Retina (tissue), 1 donor: ENCODE data around the gene TMEFF1.
"Not testable (repeated sequence)": the region's sequence is repeated elsewhere in the genome, so short reads cannot be mapped to it uniquely, and the experiment has no call there.

Experiments
- DNase-seq: peaks from one replicate; pipeline ENCODE4 v3.0.0-alpha.2; 2016

The TMEFF1 gene, protein sequence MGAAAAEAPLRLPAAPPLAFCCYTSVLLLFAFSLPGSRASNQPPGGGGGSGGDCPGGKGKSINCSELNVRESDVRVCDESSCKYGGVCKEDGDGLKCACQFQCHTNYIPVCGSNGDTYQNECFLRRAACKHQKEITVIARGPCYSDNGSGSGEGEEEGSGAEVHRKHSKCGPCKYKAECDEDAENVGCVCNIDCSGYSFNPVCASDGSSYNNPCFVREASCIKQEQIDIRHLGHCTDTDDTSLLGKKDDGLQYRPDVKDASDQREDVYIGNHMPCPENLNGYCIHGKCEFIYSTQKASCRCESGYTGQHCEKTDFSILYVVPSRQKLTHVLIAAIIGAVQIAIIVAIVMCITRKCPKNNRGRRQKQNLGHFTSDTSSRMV

GRCh38 chr9:100472788-100473275 is at the start of gene TMEFF1:
Gene TMEFF1 (plus strand): TSS chr9:100473149. CDS start chr9:100473545, 396 bp downstream.
- DNase-seq = peak; percentile 82

- DNase-seq = no peak
These were observed 47.2 kb upstream of the TMEFF1 start for GRCh38 chr9:100425758-100426157.

GRCh38 chr9:100426189-100426529 is 46.8 kb upstream of the TMEFF1 start:
- no peak for DNase-seq

DNA sequence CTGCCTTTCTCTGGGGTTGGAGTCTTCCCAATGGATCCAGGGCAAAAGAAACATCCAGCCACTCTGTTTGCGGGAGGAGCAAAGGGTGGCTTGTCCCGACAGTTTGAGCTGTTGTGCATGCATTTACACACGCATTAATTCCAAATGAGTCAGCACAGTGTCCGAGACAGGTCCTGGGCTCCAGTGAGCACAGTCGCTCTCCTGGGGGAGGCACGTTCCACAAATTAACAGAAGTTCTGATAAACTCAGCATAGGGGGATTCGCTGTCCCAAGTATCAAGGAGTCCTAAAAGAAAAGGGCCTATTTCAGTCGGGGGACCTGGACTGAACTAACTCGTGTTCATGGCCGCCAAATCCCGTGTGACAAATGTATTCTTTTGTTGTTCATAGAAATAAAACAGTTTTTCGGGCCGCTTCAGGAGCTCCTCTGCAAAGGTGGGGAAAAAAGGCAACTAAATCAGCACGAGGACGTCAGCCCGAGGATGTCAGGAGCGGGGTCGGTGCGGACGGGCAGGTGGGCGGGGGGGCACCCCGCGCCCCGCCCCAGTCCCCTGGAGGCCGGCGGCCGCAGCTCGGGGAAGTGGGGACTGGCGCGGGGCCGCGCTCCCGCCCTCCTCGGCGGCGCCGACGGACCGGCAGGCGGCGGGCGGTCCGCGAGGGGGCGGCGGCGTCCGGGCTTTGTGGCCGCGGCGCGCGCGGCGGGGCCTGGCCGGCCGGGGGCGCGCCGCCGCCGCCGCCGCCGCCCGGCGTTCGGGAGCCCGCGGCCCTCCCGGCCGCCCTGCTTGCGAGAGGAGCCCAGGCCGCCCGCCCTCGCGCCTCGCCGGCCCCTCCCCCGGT is 46.2 kb upstream of the TMEFF1 start, which contains the start of gene MSANTD3:
TSS of gene MSANTD3 (plus strand) at position 614 of the 836 bp plus-strand sequence. CDS start 14,796 bp downstream, outside the sequence.
- DNase-seq = peak; percentile 86

DNA sequence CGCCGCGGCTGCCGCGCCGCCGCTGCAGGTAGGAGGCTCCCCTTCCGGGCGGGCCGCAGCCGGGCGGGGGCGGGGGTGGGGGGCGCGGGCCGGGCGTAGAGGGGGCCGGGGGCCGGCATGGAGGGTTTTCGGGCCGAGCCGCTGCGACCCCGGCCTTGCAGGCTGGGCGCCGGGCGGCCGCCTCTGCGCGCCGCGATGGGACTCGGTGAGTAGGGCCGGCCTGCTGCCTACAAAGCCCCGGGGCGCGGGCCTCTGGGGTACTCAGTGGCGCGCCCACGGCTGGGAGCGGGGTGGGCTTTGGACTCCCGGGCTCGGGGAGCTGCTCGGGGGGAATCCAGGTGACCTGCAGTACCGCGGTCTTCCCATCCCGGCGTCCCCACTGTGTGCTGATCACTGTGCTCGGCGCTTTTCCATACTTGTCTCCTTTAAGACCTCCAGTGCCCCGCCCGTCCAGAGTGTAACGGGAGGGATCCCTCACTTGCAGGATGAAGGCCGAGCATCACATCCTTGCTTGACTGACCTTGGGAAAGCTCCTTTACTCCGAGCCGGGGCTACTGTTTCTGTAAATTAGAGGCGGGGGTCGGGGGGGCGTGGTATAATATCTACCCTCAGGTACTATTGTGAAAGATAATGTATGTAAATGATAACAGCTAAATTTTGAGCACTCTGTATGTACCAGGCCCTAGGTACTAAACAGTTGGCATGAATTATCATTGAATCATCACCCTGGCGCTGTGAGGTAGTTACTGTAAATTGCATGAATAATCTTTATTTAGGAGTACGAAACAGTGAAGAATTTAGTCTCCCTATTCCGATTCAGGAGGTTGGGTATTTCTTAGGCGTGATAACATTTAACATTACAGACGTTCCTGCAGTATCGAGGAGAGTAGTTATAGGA is 45.3 kb upstream of the TMEFF1 start:
- peak; percentile 88 for DNase-seq

DNA sequence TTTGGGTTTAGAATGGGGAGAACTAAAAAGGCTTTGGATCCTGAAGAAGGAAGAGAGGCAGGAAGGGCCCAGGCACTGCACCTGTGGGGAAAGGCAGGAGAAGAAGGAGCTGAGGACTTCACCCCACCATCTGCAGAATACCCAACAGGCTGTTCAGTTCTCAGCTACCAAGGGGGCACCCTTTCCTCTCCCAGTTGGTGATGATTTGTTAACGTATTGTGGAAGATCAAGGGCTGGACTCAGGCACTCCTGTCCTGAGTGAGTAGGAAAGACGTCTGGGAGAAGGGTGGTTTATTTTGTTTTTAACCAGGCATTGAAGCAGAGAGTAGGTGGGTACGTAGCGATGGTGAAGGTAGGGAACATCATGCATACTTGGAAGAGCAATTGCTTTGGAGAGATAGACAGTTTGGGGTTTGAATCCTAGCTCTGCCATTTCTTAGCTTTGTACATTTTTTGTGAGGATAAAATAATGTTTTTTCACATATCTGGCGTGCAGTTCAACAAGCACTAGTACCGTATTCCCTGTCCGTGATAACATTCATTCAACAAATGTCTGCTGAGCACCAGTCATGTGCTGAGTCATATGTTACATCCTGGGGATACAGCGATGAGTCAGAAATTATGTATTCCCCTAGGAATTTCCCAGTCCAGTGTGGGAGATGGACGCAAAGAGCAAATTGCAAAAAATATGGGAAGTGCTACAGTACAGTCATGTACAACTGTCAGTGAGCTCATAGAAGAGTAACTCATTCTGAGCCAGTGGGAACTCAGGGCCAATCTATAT is 43.9 kb upstream of the TMEFF1 start:
- no peak for DNase-seq

- no peak for DNase-seq
These were observed 42.5 kb upstream of the TMEFF1 start for GRCh38 chr9:100430286-100430940.

DNA sequence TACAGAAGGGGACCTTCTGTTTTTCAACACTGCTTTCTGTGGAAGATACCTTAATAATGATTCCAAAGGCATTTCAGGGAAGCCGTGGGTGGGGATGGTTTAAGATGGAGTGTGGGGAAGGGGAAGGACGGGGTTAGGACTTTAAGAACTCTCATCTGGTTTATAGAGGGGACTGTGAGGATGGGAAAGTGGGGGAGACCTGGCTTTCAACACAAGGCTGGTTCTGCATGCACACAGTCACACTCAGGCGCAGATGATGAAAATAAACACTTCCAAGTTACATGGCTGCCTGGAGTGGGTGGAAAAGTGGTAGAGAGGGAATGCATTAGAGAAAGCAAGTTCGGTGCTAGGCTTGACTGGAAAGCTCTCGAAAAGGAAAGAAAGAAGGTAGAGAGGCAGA is 41.1 kb upstream of the TMEFF1 start:
- DNase-seq = no peak

GRCh38 chr9:100432736-100433135 is 40.2 kb upstream of the TMEFF1 start:
- DNase-seq = no peak

DNA sequence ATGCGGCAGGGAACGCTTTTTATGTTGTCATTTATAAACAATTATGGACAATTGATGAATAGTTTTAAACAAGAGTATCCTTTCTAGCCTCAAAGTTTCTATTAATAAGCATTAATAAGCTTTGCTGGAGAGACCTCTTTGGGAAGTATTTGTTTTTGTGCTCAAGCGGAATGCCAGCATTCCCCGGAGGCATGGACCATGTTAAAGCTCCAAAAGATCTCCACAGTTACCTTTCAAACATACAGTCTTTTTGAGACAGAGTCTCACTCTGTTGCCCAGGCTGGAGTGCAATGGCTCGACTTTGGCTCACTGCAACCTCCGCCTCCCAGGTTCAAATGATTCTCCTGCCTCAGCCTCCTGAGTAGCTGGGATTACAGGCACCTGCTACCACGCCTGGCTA is 36.4 kb upstream of the TMEFF1 start:
- no peak for DNase-seq

GRCh38 chr9:100437860-100438805 is 34.8 kb upstream of the TMEFF1 start:
- peak; percentile 44 for DNase-seq

DNA sequence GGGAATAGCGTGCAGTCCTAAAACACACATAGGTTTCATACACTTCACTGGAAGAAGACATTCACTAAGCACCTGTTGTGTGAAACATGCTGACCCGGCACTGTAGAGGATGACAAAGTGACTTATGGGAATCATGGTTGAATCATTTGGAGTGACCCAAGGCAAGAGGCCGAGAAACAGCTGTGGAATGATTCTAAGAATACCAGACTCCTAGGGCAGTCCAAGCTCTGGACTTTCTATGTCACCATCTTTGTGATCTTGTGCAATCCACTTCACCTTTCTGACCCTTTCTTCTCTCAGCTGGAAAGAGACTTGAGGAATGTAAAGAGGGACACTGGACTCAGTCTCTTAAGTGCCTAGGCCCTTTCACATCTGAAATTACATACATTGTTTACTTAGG is 32.9 kb upstream of the TMEFF1 start:
- no peak for DNase-seq

- DNase-seq = not testable (repeated sequence)
These were observed 32.5 kb upstream of the TMEFF1 start for GRCh38 chr9:100440487-100440886.

- DNase-seq = no peak
These were observed 31.0 kb upstream of the TMEFF1 start for GRCh38 chr9:100441911-100442361.

DNA sequence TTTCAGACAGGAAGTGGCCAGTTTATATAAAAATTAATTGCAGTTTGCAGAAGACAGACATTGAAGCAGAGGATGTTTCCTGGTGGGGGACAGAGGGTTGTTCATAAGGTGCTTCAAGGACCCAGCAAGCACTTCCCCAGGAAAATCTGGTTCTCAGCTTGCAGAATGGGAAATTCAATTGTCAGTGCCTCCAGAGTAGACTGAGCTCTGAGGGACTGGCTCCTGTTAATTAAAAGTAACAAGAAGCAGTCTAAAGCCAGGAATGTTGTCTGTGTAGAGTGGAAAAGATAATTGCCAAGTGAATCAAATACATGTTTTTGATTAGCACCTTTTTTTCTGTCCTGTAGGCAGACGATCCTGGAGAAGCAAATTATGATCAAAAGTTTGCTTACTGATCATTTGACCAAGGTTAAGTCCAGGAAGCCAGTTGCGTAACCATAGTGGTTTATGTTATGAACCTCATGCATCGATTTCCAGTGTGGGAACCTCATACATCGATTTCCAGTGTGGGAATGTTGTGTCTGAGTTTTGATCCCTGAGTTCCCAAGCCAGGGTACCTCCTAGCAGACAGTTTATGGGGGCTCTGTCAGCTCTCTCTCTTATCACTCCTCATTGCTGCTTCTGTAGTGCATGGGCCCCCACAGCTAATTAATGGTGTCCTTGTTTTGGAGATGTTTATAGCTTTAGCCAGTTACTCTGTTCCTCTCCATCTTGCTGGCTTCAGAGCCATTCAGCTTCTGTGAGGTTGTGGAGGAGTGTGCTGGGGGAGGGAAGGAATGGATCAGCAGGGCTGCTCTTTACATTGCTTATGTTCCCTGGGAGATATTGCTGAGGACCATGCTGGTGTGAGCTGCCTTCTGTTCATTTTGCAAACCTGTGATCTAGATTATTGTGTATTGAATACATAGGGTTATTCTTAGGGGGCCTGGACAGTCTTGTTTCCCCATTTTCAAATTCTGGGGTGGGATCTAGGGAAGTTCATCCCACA is 28.9 kb upstream of the TMEFF1 start:
- no peak for DNase-seq

- DNase-seq = no peak
These were observed 27.6 kb upstream of the TMEFF1 start for GRCh38 chr9:100445161-100445902.

GRCh38 chr9:100445903-100446549 is 26.9 kb upstream of the TMEFF1 start:
- DNase-seq = no peak
